CD4-positive, alpha-beta memory T cell (primary cell): ENCODE data around the gene PLXND1. TPM values are rescaled to one million over a fixed set of nuclear protein-coding genes. Genes with fewer than 3 reads are reported as not detected.

Experiments used
- CTCF ChIA-PET: fragments of 350-600 bp; sonication (Branson Sonifier 250); formaldehyde crosslinking; loops from one replicate; lab custom pipeline; 2021; ENCODE audit warnings: inconsistent platforms; ENCODE audit not compliant: partially characterized antibody; lab: Charles Lee
- POLR2A ChIA-PET: fragments of 350-600 bp; sonication (Branson Sonifier 250); formaldehyde crosslinking; loops from one replicate; lab custom pipeline; 2021; ENCODE audit not compliant: partially characterized antibody; lab: Charles Lee
- DNase-seq, 5 donors: peaks; one replicate each; pipeline versions ENCODE4 v3.0.0 to v3.0.0-alpha.2; 2020 to 2022; ENCODE audit warnings: mixed read lengths in 1 of 5
- H3K27ac ChIP-seq: one replicate; pipeline ENCODE4 v1.7.0; 2013; ENCODE audit warnings: low read depth, low read length
- H3K27me3 ChIP-seq: 2 replicates; pipeline ENCODE4 v1.7.0; 2013; ENCODE audit warnings: mild to moderate bottlenecking, low read length, moderate library complexity; ENCODE audit not compliant: insufficient read depth
- H3K36me3 ChIP-seq: 2 replicates; pipeline ENCODE4 v1.7.0; 2013; ENCODE audit warnings: mild to moderate bottlenecking, low read length, moderate library complexity; ENCODE audit not compliant: insufficient read depth
- H3K4me1 ChIP-seq: 2 replicates; pipeline ENCODE4 v1.7.0; 2013; ENCODE audit warnings: mild to moderate bottlenecking, low read length, moderate library complexity; ENCODE audit not compliant: insufficient read depth
- H3K4me3 ChIP-seq, 2 donors: one replicate each; pipeline ENCODE4 v1.7.0; 2013; ENCODE audit warnings: low read length in 2 of 2, mild to moderate bottlenecking in 1 of 2
- H3K9me3 ChIP-seq, 2 donors: one replicate each; pipeline ENCODE4 v1.7.0; 2013; ENCODE audit warnings: low read length in 2 of 2, control low read depth in 1 of 2; ENCODE audit not compliant: control insufficient read depth in 1 of 2
- H3K27ac Mint-ChIP-seq, 7 donors: one replicate each; pipeline ENCODE4 v1.8.0; 2020 to 2021; ENCODE audit warnings: mixed read lengths in 7 of 7, mild to moderate bottlenecking in 6 of 7, inconsistent platforms in 3 of 7, moderate library complexity in 3 of 7
- H3K27me3 Mint-ChIP-seq, 2 donors: one replicate each; pipeline ENCODE4 v1.8.0; 2020 to 2021; ENCODE audit warnings: mixed read lengths in 2 of 2
- H3K36me3 Mint-ChIP-seq, 2 donors: one replicate each; pipeline ENCODE4 v1.8.0; 2020 to 2021; ENCODE audit warnings: mixed read lengths in 2 of 2, inconsistent platforms in 1 of 2, mild to moderate bottlenecking in 1 of 2
- H3K4me1 Mint-ChIP-seq, 4 donors: one replicate each; pipeline ENCODE4 v1.8.0; 2020 to 2021; ENCODE audit warnings: mixed read lengths in 4 of 4, mild to moderate bottlenecking in 1 of 4
- H3K4me3 Mint-ChIP-seq, 8 donors: one replicate each; pipeline ENCODE4 v1.8.0; 2020 to 2021; ENCODE audit warnings: mixed read lengths in 8 of 8, mild to moderate bottlenecking in 7 of 8, moderate library complexity in 6 of 8, inconsistent platforms in 3 of 8
- H3K9me3 Mint-ChIP-seq, 8 donors: one replicate each; pipeline ENCODE4 v1.8.0; 2020 to 2021; ENCODE audit warnings: mixed read lengths in 8 of 8, mild to moderate bottlenecking in 5 of 8, inconsistent platforms in 3 of 8, moderate library complexity in 1 of 8
- intact Hi-C: fragments of 100-400 bp; cut with micrococcal nuclease; formaldehyde crosslinking; loops from one replicate; pipeline ENCODE4 v1.15.1; 2023
- polyA plus RNA-seq, 2 donors: library from polyadenylated mRNA; unstranded; fragments of 300-500 nt; fragmentation: Illumina TruSeq; gene quantifications; one replicate each; pipeline ENCODE4 v1.2.3, GENCODE V29; 2021
- total RNA-seq, 2 experiments: library from RNA; stranded (reverse); gene quantifications; one replicate each; pipeline ENCODE4 v1.2.3, GENCODE V29; 2021

Gene PLXND1
- total and polyA plus RNA-seq, 4 experiments from 2014 or later, result 0.03 to 72.5 (median 40.1) TPM

DNA sequence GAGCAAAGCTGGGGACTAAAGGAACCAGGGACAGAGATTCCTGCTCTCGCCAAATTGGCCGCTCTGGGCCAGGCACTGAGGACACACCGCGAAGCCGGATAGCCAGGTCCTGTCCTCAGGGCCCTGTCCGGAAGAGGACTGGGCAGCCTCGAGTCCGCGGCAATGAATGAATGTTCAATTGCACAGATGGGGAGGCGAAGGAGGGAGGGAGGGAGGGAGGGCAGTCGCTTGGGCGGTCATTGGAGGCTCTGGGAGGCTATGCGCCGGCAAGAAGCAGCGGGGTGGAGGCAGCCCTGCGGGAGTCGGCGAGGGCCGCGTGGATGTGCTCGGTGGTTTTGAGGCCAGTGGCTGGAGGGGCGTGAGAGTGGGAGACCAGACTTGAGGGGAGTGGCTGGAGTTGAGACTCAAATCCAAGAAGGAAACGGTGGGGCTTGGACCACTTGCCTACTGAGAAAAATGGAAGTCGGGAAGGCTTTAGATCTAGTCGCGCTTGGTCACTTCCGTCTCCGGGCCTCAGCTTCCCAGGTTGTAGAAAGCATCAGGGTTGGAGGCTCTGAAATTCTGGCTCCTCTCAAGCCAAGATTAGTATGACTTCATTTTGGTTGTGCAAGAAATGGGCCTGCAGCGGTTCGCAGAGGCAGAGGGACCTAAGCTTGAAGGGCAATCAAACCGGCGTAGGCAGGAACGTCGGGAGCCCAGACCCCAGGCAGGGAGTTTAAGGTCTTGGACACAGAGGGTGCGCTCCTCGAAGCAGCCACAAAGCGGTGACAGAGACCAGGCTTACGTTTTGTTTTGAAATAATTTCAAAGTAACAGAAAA, 21.1 kb upstream of the PLXND1 start:
- intact Hi-C loops, result loop anchor here (1.0 to 5.0 kb wide), 8 partner anchors 21 to 485 kb away; partner anchors contain the start of gene PLXND1

DNA sequence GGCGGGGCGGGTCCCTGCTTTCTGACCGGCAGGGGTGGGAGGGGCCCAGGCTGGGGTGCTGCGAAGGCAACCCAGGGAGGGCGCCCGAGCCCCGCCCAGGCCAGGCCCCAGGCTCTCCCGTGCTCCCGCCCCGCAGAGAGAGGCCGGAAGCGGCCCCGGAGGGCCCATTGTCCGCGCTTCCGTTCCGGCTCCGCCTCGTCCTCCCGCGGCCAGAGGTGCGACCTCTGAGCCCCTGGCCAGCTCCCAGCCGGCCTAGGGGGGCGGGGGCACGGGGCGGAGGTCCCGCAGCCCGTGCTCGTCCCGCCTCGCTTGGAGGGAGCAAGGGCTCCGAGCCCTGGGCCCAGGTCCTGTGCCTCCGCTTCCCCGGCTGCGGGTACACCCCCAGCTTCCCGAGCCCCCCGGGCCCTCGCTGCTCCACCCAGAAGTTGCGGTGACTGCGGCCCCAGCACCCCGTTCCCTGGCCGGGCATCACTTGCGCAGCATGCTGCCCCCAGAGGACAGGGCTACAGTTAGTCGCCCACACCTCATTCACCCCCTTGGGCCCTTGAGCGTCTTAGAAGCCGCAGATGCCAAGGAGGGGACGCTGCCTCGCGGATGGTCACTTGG, 20.4 kb upstream of the PLXND1 start:
- Histone ChIP-seq H3K9me3 (no peaks in the 10 kb centered on the region), H3K27me3 (no peaks in the 10 kb centered on the region), H3K36me3 (no peaks in the 10 kb centered on the region), H3K4me3 (peak overlapping the region; percentile 64 to 70), H3K27ac (peak overlapping the region; percentile 18), H3K4me1 (peaks cover 10% of the 10 kb centered on the region)
- Mint-ChIP-seq H3K9me3 (no peaks in the 10 kb centered on the region), H3K4me3 (peak overlapping the region; percentile 87 to 93 (median 90)), H3K27ac (peak overlapping the region in 5 of 7 donors; percentile 64 to 92 (median 87)), H3K4me1 (peaks cover 7 to 22% (median 17%) of the 10 kb centered on the region in 4 donors), H3K27me3 (no peaks in the 10 kb centered on the region), H3K36me3 (no peaks in the 10 kb centered on the region)
- intact Hi-C loops, result loop anchor here (1.0 to 5.0 kb wide), 3 partner anchors 20 to 485 kb away; partner anchors contain the start of gene PLXND1
- peak in 4 of 5 donors; percentile 28 to 42 (median 30) for DNase-seq
- CTCF ChIA-PET, result interaction anchor here (1.3 to 4.3 kb wide), 9 partner anchors 50 to 315 kb away, joined by 3 to 35 read pairs (median 14); no protein-coding TSS in a partner anchor
- POLR2A ChIA-PET, result interaction anchor here (0.6 to 3.0 kb wide), 9 partner anchors 9 to 266 kb away, joined by 3 to 17 read pairs (median 7); partner anchors contain the start of genes IFT122, MBD4, PLXND1 and TMCC1

More for the DNA sequence above, 21.1 kb upstream of the PLXND1 start:
- Histone ChIP-seq H3K4me3 (peak overlapping the region; percentile 64 to 70), H3K36me3 (no peaks in the 10 kb centered on the region), H3K27ac (peak overlapping the region; percentile 18), H3K27me3 (no peaks in the 10 kb centered on the region), H3K9me3 (no peaks in the 10 kb centered on the region), H3K4me1 (peaks cover 10% of the 10 kb centered on the region)
- Mint-ChIP-seq H3K36me3 (no peaks in the 10 kb centered on the region), H3K9me3 (no peaks in the 10 kb centered on the region), H3K27ac (peak overlapping the region; percentile 64 to 92 (median 88)), H3K27me3 (no peaks in the 10 kb centered on the region), H3K4me1 (peaks cover 7 to 22% (median 17%) of the 10 kb centered on the region in 4 donors), H3K4me3 (peak overlapping the region; percentile 87 to 93 (median 90))
- peak; percentile 68 to 73 (median 69) for DNase-seq
- ChIA-PET POLR2A (interaction anchor here (1.0 to 3.0 kb wide), 9 partner anchors 20 to 265 kb away, joined by 3 to 17 read pairs (median 7); partner anchors contain the start of genes IFT122, MBD4, PLXND1 and TMCC1), CTCF (interaction anchor here (0.7 to 4.3 kb wide), 24 partner anchors 9 to 374 kb away, joined by 3 to 40 read pairs (median 4); no protein-coding TSS in a partner anchor)

DNA sequence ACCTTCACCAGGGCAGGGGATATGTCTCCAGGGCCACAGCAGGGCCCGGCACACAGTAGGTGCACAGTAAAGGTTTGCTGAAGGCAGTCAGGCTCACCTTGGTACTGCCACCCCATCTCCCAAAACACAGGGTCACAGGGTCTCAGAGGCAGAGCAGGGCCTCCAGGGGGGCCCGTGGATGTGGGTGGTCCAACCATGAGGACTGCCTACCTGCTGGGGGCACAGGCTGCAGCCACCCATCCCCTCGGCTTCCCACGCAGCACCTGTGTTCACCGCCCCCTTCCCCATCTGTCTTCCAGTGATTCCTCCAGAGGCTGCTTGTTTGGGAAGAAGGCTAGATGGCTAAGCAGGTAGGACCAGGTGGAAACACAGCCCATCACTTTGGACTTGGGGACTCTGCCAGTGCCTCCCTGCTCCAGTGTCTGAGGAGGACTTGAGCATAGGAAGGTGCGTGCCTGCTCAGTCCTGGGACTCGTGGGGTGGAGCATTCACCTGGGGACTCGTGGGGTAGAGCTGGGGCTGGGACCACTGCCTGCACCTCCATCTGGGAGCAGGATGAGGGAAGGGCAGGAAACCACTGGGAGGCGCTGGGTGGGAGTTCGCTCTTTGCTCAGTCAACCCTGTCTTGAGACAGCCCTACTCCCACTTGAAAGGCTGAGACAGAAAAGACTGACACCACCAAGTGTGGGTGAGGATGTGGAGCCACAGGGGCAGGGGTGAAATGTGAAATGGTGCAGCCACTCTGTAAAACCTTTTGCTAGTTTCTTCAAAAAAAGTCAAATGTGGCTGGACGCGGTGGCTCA, 18.8 kb upstream of the PLXND1 start:
- intact Hi-C loops, result loop anchor here (5.0 kb wide), 1 partner anchor 487 kb away; no protein-coding TSS in a partner anchor
- Mint-ChIP-seq H3K27me3 (no peaks in the 10 kb centered on the region), H3K4me1 (peaks cover 7 to 22% (median 17%) of the 10 kb centered on the region in 4 donors), H3K4me3 (peak overlapping the region in 6 of 8 donors; percentile 4 to 68 (median 40)), H3K9me3 (peaks cover 0 to 2% (median 0%) of the 10 kb centered on the region in 8 donors), H3K36me3 (no peaks in the 10 kb centered on the region), H3K27ac (peak overlapping the region in 1 of 7 donors; percentile 31)
- no peak for DNase-seq
- no peak overlapping the region for H3K27ac ChIP-seq
- ChIA-PET CTCF (no interaction called here), POLR2A (interaction anchor here (1.3 to 3.0 kb wide), 2 partner anchors 20 to 31 kb away, joined by 4 to 17 read pairs; partner anchors contain the start of gene PLXND1)
- H3K27me3 ChIP-seq, result no peaks in the 10 kb centered on the region
- no peaks in the 10 kb centered on the region for H3K9me3 ChIP-seq
- H3K4me3 ChIP-seq, result no peak overlapping the region
- H3K36me3 ChIP-seq, result no peaks in the 10 kb centered on the region
- H3K4me1 ChIP-seq, result peaks cover 10% of the 10 kb centered on the region

DNA sequence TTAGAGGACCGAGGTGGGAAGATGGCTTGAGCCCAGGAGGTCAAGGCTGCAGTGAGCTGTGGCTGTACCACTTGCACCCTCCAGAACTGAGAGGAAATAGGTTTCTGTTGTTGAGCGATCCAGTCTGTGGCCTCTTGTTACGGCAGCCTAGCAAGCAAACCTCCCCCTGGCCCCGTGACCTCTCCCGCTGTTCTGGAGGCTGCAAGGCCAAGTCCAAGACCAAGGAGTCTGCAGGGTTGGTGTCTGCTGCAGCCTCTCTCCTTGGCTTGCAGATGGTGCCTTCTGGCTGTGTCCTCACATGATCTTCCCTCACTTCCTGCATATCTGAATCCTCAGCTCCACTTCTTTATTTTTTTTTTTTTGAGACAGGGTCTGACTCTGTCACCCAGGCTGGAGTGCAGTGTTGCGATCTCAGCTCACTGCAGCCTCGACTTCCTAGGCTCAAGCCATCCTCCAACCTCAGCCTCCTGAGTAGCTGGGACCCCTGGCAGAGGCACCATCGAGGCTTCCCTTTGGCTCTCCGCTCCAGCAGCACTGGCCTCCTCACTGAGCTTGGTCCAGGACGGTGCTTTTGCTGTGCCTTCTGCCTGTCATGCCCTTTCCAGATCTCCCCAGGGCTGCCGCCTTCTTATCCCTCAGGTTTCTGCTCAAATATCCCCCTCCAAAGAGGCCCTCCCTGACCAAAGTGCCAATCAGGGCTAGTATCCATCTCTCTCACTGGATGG, 18.0 kb upstream of the PLXND1 start:
- no peaks in the 10 kb centered on the region for H3K9me3 ChIP-seq
- no peak overlapping the region for H3K27ac Mint-ChIP-seq
- H3K27me3 Mint-ChIP-seq, result no peaks in the 10 kb centered on the region
- intact Hi-C loops, result loop anchor here (5.0 kb wide), 1 partner anchor 488 kb away; no protein-coding TSS in a partner anchor
- POLR2A ChIA-PET, result interaction anchor here (1.3 kb wide), 1 partner anchor 30 kb away, joined by 4 read pairs; no protein-coding TSS in a partner anchor
- DNase-seq, result no peak
- no peak overlapping the region for H3K4me3 ChIP-seq
- no peaks in the 10 kb centered on the region for H3K36me3 ChIP-seq
- CTCF ChIA-PET, result no interaction called here
- no peaks in the 10 kb centered on the region for H3K27me3 ChIP-seq
- H3K4me1 ChIP-seq, result peaks cover 10% of the 10 kb centered on the region
- H3K27ac ChIP-seq, result no peak overlapping the region
- no peaks in the 10 kb centered on the region for H3K36me3 Mint-ChIP-seq
- H3K9me3 Mint-ChIP-seq, result peaks cover 0 to 2% (median 0%) of the 10 kb centered on the region in 8 donors
- H3K4me1 Mint-ChIP-seq, result peaks cover 7 to 22% (median 17%) of the 10 kb centered on the region in 4 donors
- no peak overlapping the region for H3K4me3 Mint-ChIP-seq

DNA sequence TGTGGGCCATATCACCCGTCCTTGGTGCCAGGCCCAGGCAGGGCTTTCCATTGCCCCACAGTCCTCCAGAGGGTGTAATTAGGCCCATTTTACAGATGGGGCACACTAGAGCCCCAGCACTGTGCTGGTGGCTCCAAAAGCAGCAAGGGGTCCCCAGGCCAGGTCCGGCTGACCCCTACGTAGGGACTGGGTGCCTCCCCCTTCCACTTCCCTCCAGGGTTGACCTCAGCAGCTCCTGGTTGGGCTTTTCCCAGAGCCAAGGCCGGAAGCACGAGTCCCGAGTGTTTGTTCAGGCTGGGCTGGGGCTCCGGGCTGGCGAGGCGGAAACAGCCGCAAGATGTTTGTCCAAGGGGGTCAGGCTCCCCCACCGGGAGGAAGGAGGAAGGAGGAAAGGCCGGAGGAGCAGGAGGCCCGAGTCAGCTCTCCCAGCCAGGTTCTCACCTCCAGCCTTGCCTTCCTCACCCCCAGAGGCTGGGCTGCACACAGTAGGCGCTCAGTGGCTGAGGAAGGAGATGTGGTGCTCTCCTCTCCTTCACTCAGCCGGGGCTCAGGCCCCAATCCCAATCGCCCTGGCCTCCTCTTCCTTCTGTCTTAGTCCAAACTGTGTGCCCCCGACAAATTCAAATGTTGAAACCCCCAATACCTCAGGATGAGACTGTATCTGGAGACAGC, 17.1 kb upstream of the PLXND1 start:
- no peak for DNase-seq
- H3K27me3 Mint-ChIP-seq, result peaks cover 0 to 1% of the 10 kb centered on the region in 2 donors
- Histone ChIP-seq H3K4me3 (no peak overlapping the region), H3K36me3 (no peaks in the 10 kb centered on the region), H3K4me1 (peaks cover 12% of the 10 kb centered on the region), H3K9me3 (no peaks in the 10 kb centered on the region), H3K27ac (no peak overlapping the region), H3K27me3 (no peaks in the 10 kb centered on the region)
- H3K4me3 Mint-ChIP-seq, result no peak overlapping the region
- H3K4me1 Mint-ChIP-seq, result peaks cover 9 to 26% (median 19%) of the 10 kb centered on the region in 4 donors
- no peak overlapping the region for H3K27ac Mint-ChIP-seq
- intact Hi-C loops, result no loop called here
- ChIA-PET POLR2A (interaction anchor here (1.3 kb wide), 1 partner anchor 29 kb away, joined by 4 read pairs; no protein-coding TSS in a partner anchor), CTCF (no interaction called here)
- H3K9me3 Mint-ChIP-seq, result peaks cover 0 to 2% (median 0%) of the 10 kb centered on the region in 8 donors
- no peaks in the 10 kb centered on the region for H3K36me3 Mint-ChIP-seq
